LNCAP (cell line): Measurements from ENCODE around the gene PCDHGA3.

ENCODE experiments used
- TF ChIP-seq, protein P1 (sequence below): fragments of 450-650 bp; IDR thresholded peaks from 2 replicates; pipeline ENCODE4 v1.5.1; 2017; ENCODE audit warnings: mild to moderate bottlenecking

Gene PCDHGA3

DNA sequence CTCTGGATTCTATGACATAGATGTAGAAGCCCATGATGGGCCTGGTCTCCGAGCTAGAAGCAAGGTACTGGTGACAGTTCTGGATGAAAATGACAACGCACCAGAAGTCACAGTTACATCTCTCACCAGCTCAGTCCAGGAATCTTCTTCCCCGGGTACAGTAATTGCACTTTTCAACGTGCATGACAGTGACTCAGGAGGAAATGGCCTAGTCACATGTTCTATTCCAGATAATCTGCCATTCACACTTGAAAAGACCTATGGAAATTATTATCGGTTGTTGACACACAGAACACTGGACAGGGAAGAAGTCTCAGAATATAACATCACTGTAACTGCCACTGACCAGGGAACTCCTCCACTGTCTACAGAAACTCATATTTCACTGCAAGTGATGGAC lies 12.5 kb downstream of the PCDHGA3 start:
- TF ChIP-seq, protein P1, sequence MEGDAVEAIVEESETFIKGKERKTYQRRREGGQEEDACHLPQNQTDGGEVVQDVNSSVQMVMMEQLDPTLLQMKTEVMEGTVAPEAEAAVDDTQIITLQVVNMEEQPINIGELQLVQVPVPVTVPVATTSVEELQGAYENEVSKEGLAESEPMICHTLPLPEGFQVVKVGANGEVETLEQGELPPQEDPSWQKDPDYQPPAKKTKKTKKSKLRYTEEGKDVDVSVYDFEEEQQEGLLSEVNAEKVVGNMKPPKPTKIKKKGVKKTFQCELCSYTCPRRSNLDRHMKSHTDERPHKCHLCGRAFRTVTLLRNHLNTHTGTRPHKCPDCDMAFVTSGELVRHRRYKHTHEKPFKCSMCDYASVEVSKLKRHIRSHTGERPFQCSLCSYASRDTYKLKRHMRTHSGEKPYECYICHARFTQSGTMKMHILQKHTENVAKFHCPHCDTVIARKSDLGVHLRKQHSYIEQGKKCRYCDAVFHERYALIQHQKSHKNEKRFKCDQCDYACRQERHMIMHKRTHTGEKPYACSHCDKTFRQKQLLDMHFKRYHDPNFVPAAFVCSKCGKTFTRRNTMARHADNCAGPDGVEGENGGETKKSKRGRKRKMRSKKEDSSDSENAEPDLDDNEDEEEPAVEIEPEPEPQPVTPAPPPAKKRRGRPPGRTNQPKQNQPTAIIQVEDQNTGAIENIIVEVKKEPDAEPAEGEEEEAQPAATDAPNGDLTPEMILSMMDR, result no peak

DNA sequence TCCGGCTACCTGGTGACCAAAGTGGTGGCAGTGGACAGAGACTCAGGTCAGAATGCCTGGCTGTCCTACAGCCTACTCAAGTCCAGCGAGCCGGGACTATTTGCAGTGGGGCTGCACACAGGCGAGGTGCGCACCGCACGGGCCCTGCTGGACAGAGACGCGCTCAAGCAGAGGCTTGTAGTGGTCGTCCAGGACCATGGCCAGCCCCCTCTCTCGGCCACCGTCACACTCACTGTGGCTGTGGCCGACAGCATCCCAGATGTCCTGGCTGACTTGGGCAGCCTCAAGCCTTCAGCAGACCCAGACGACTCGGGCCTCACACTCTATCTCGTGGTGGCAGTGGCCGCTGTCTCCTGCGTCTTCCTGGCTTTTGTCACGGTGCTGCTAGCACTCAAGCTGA lies 13.3 kb downstream of the PCDHGA3 start:
- TF ChIP-seq, protein P1, result no peak

DNA sequence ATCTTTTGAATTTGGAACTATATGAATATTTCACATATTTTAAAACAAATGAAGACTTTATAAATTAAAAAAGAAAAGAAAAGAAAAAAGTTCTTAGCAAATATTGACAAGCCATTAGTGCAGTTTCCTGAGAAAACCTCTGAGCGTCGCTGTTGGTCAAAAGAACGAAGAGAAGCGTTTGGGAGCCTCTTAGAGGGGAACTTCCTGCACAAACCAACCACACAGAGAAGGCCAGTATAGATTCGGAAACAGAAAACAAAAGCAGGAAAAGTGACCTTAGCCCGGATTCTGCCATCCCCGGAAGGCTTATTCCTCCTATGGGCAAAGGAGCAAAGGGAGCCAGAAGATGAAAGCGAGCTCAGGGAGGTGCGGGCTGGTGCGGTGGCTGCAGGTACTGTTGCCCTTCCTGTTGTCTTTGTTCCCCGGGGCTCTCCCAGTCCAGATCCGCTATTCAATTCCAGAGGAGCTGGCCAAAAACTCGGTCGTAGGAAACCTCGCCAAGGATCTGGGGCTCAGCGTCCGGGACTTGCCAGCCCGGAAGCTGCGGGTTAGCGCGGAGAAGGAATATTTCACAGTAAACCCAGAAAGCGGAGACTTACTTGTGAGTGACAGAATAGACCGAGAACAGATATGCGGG lies 16.3 kb downstream of the PCDHGA3 start, which contains the start of gene PCDHGB2:
PCDHGB2 (plus strand) TSS at position 205 of the 637 bp plus-strand sequence; CDS start at position 347, 142 bp downstream.
- TF ChIP-seq, protein P1, result peak; percentile 14; the same call in 1 of the 2 replicates

DNA sequence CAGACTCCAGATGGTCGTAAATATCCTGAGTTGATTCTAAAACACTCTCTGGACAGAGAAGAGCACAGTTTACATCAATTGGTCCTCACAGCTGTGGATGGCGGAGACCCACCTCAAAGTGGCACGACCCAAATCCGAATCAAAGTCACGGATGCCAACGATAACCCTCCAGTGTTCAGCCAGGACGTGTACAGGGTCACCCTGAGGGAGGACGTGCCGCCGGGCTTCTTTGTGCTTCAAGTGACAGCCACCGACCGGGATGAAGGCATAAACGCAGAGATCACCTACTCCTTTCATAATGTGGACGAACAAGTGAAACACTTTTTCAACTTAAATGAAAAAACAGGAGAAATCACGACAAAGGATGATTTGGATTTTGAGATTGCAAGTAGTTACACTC lies 17.1 kb downstream of the PCDHGA3 start:
- TF ChIP-seq, protein P1, result no peak

DNA sequence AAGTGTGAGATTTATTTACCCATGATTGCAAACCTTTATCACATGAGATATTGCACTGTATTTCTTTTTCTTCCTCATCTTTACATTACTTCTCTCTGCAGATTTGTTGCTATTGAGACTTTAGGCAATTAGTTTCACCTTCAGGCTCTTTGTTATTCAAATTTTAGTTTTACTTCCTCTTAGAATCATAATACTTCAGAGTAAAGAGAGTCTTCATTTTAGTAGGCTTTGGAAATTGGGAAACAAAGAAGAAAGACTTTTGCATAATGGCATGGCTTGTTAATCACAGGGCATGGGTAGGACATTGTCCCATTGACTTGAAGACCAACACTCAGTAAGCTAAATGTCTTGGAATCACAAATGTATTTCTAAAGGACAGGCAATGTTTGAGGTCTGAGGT lies 19.1 kb downstream of the PCDHGA3 start:
- TF ChIP-seq, protein P1, result no peak

DNA sequence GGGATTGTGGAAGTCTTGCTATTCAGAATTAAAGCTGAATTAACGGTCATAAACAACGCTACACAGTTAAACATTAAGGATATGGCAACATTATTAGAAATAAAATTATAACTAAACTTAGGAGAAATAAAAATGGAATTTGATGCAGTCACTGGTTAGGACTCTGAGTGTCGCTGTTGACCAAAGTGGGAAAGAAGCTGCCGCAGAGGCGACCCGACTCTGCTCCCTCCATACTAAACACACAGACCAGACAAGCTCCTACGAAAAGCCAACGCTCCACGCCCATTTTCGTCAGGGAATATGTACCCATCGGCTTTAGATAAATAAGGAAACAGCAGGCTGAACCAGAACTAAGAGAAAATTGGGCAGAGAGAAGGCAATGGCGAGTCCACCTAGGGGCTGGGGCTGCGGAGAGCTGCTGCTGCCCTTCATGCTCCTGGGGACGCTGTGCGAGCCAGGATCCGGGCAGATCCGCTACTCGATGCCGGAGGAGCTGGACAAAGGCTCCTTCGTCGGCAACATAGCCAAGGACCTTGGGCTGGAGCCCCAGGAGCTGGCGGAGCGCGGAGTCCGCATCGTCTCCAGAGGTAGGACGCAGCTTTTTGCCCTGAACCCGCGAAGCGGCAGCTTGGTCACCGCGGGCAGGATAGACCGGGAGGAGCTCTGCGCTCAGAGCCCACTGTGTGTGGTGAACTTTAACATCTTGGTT lies 20.5 kb downstream of the PCDHGA3 start, which contains the start of gene PCDHGA5:
PCDHGA5 (plus strand) TSS at position 211 of the 709 bp plus-strand sequence; CDS start at position 380, 169 bp downstream.
- TF ChIP-seq, protein P1, result peak; percentile 33; the same call in 1 of the 2 replicates

DNA sequence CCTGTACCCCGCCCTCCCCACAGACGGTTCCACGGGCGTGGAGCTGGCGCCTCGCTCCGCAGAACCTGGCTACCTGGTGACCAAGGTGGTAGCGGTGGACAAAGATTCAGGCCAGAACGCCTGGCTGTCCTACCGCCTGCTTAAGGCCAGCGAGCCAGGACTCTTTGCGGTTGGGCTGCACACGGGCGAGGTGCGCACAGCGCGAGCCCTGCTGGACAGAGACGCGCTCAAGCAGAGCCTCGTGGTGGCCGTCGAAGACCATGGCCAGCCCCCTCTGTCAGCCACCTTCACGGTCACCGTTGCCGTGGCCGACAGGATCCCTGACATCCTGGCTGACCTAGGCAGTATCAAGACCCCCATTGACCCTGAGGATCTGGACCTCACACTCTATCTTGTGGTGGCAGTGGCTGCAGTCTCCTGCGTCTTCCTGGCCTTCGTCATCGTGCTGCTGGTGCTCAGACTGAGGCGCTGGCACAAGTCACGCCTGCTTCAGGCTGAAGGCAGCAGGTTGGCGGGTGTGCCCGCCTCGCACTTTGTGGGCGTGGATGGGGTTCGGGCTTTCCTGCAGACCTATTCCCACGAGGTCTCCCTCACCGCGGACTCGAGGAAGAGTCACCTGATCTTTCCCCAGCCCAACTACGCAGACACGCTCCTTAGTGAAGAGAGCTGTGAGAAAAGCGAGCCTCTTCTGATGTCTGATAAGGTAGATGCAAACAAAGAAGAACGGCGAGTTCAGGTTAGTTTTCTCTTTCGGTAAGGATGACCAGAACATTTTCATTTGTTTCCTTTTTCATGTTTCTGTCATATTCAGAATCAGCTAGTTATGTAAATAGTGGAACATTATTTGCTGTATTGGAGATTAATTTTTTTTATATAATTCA lies 22.6 kb downstream of the PCDHGA3 start:
- TF ChIP-seq, protein P1, result no peak
